AG09309 (cell line): ENCODE measurements around the gene GYS1.

ENCODE experiments used
- DNase-seq: peaks from one replicate; pipeline ENCODE4 v3.0.0-alpha.2; 2010; ENCODE audit warnings: low read depth
- H3K4me3 ChIP-seq: 2 replicates; pipeline ENCODE4 v1.5.1; 2011; ENCODE audit warnings: mild to moderate bottlenecking, low read depth, low read length, moderate library complexity; ENCODE audit not compliant: control insufficient read depth
- TF ChIP-seq, protein P1 (sequence below): IDR thresholded peaks from 2 replicates; pipeline ENCODE4 v1.5.1; 2011; ENCODE audit warnings: mild to moderate bottlenecking, low read depth, low read length, inconsistent platforms; ENCODE audit not compliant: insufficient read depth, control insufficient read depth; ENCODE audit errors: missing control alignments

Gene GYS1

DNA sequence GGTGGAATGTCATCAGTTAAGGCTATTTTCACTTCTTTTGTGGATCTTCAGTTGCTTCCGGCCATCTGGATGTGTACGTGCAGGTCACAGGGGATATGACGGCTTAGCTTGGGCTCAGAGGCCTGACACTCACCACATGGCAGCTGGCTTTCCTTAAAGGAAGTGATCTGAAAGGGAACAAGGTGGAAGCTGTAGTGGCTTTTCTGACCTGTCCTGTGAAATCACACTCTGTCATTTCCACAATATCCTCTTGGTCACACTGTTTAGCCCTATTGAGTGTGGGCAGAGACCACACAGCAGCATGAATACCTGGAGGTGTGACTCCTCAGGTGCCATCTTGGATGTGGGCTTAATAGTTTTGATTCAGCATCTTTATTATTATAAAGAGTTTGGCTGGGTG lies 43.0 kb downstream of the GYS1 start:
- TF ChIP-seq, protein P1, sequence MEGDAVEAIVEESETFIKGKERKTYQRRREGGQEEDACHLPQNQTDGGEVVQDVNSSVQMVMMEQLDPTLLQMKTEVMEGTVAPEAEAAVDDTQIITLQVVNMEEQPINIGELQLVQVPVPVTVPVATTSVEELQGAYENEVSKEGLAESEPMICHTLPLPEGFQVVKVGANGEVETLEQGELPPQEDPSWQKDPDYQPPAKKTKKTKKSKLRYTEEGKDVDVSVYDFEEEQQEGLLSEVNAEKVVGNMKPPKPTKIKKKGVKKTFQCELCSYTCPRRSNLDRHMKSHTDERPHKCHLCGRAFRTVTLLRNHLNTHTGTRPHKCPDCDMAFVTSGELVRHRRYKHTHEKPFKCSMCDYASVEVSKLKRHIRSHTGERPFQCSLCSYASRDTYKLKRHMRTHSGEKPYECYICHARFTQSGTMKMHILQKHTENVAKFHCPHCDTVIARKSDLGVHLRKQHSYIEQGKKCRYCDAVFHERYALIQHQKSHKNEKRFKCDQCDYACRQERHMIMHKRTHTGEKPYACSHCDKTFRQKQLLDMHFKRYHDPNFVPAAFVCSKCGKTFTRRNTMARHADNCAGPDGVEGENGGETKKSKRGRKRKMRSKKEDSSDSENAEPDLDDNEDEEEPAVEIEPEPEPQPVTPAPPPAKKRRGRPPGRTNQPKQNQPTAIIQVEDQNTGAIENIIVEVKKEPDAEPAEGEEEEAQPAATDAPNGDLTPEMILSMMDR: no peak
- H3K4me3 ChIP-seq: no peak overlapping the region
- no peak for DNase-seq

- no peak for DNase-seq
- no peak overlapping the region for H3K4me3 ChIP-seq
- TF ChIP-seq, protein P1: no peak
Observed at GRCh38 chr19:48947258-48947542, 45.9 kb downstream of the GYS1 start.

DNA sequence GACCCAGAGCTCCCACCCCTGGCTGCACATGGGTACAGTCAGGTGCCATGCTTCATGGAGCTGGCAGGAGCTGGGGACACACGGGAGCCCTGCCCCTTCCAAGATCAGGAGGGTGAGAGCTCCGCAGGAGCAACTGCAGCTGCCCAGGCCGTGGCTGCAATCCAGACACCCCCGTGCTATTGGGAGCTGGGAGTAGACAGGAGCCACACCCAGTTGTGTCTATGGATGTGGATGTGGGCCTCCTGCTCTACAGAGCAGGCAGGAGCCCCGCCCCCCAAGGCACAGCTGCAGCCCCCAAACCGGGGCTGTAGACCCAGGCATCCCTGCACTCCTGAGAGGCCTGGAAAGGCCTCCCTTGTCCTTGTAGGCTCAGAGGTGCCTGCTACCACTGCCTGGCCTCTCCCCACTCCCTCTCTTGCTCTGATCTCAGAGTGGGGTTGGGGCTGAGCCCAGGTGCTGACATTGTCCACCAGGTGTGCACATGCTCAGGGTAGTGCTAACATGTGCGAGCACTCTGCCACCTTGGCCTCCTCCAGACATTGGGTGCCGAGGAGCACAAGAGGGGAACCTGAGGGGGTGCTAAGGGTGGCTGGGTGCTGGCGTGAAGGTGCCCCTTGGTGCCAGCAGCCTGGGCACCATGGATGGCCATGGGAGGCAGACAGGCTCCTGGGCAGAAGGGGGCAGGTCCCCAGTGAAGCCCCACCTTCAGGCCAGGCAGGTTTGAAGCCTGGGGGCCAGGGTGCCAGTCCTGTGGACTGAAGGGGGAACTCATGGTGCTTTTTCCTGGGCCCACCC lies 46.4 kb downstream of the GYS1 start:
- no peak overlapping the region for H3K4me3 ChIP-seq
- TF ChIP-seq, protein P1: no peak
- DNase-seq: no peak

GRCh38 chr19:48945817-48946216 lies 47.3 kb downstream of the GYS1 start:
- DNase-seq: no peak
- TF ChIP-seq, protein P1: no peak

GRCh38 chr19:48945415-48945814 lies 47.7 kb downstream of the GYS1 start:
- DNase-seq: no peak
- TF ChIP-seq, protein P1: no peak
- no peak overlapping the region for H3K4me3 ChIP-seq

More at GRCh38 chr19:48945817-48946216, 47.3 kb downstream of the GYS1 start:
- H3K4me3 ChIP-seq: no peak overlapping the region

DNA sequence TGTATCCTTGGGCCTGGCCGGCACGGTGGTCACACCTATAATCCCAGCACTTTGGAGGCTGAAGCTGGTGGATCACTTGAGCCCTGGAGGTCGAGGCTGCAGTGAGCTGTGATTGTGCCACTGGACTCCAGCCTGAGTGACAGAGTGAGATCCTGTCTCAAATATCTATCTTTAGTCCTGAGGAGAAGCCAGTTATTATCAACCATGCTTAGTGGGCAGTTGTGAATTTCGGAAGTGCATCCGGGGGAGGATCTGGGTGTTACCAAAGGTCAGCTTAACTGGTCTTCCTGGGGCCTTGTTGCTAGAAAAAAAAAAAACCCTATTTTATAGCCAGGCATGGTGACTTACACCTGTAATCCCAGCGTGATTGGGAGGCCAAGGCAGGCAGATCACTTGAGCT lies 50.0 kb downstream of the GYS1 start:
- no peak overlapping the region for H3K4me3 ChIP-seq
- TF ChIP-seq, protein P1: no peak
- no peak for DNase-seq
